PC-3 (cell line): Measurements from ENCODE around the gene CTNNA3. TPM values are rescaled to one million over a fixed set of nuclear protein-coding genes. Genes with fewer than 3 reads are reported as not detected.
"Not testable (repeated sequence)": the region's sequence is repeated elsewhere in the genome, so short reads cannot be mapped to it uniquely, and the experiment has no call there.

Source experiments
- ATAC-seq: fragments of 200-7000 bp; cut with Tn5 transposase; 2 replicates; pipeline ENCODE4 v1.9.1; 2020; ENCODE audit warnings: mild to moderate bottlenecking, moderate library complexity
- BruUV-seq: library from RNA; stranded (reverse); fragments of 400-500 nt; replicated peaks from 2 replicates; lab custom pipeline; 2021; lab: Mats Ljungman, UMichigan
- CTCF ChIA-PET: fragments of 300-600 bp; sonication (Branson Sonifier 250); formaldehyde crosslinking; loops from one replicate; lab custom pipeline; 2022; ENCODE audit warnings: antibody characterized with exemption; lab: Charles Lee
- POLR2A ChIA-PET: fragments of 300-600 bp; sonication (Branson Sonifier 250); formaldehyde crosslinking; loops from one replicate; lab custom pipeline; 2022; ENCODE audit warnings: antibody characterized with exemption; ENCODE audit not compliant: unreplicated experiment; lab: Charles Lee
- DNase-seq: peaks from one replicate; pipeline ENCODE4 v3.0.0-alpha.2; 2015
- H2AFZ ChIP-seq: fragments of 300-600 bp; sonication (generic); 2 replicates; pipeline ENCODE4 v1.6.0; 2016; ENCODE audit warnings: antibody characterized with exemption, low read length
- H3F3A ChIP-seq: fragments of 300-600 bp; sonication (generic); one replicate; pipeline ENCODE4 v1.6.0; 2017; ENCODE audit warnings: antibody characterized with exemption, low read length, control low read depth, mild to moderate bottlenecking; ENCODE audit not compliant: unreplicated experiment
- H3K27ac ChIP-seq: fragments of 300-600 bp; sonication (generic); 2 replicates; pipeline ENCODE4 v1.5.1; 2016; ENCODE audit warnings: mild to moderate bottlenecking, low read length
- H3K27me3 ChIP-seq: fragments of 300-600 bp; sonication (generic); 2 replicates; pipeline ENCODE4 v1.6.1; 2016; ENCODE audit warnings: low read length, mixed read lengths
- H3K36me3 ChIP-seq: fragments of 300-600 bp; sonication (generic); 2 replicates; pipeline ENCODE4 v1.6.1; 2016; ENCODE audit warnings: low read depth, mixed run types, low read length, mixed read lengths
- H3K4me1 ChIP-seq: fragments of 300-600 bp; sonication (generic); 2 replicates; pipeline ENCODE4 v1.5.1; 2016; ENCODE audit warnings: low read length; ENCODE audit not compliant: insufficient read depth
- H3K4me2 ChIP-seq: fragments of 300-600 bp; sonication (generic); 2 replicates; pipeline ENCODE4 v1.6.0; 2016; ENCODE audit warnings: low read length
- H3K4me3 ChIP-seq: fragments of 300-600 bp; sonication (generic); 2 replicates; pipeline ENCODE4 v1.5.1; 2016; ENCODE audit warnings: mild to moderate bottlenecking, low read length, mixed read lengths
- H3K79me2 ChIP-seq: fragments of 300-600 bp; sonication (generic); 2 replicates; pipeline ENCODE4 v1.6.1; 2017; ENCODE audit warnings: low read length, mixed read lengths
- H3K9ac ChIP-seq: fragments of 300-600 bp; sonication (generic); 2 replicates; pipeline ENCODE4 v1.6.0; 2016; ENCODE audit warnings: mild to moderate bottlenecking, low read length
- H3K9me2 ChIP-seq: fragments of 300-600 bp; sonication (generic); replicated peaks from 2 replicates; pipeline ENCODE4 v1.6.1; 2016; ENCODE audit warnings: mixed run types, low read length, mixed read lengths
- H3K9me3 ChIP-seq: fragments of 300-600 bp; sonication (generic); 2 replicates; pipeline ENCODE4 v1.6.1; 2016; ENCODE audit warnings: low read length, mixed read lengths
- H4K20me1 ChIP-seq: fragments of 300-600 bp; sonication (generic); 2 replicates; pipeline ENCODE4 v1.6.1; 2016; ENCODE audit warnings: low read length, mixed read lengths
- CTCF ChIP-seq: fragments of 300-600 bp; sonication (generic); conservative IDR thresholded peaks from 2 replicates; pipeline ENCODE4 v1.5.1; 2017; ENCODE audit warnings: antibody characterized with exemption, low read depth, mild to moderate bottlenecking, low read length
- EZH2 ChIP-seq: fragments of 300-600 bp; sonication (generic); IDR thresholded peaks from one replicate; pipeline ENCODE4 v1.6.1; 2017; ENCODE audit warnings: antibody characterized with exemption, mild to moderate bottlenecking, low read length; ENCODE audit not compliant: unreplicated experiment
- EZH2phosphoT487 ChIP-seq: fragments of 300-600 bp; sonication (generic); IDR thresholded peaks from 2 replicates; pipeline ENCODE4 v1.6.1; 2018; ENCODE audit warnings: mild to moderate bottlenecking, antibody characterized with exemption, low read length, borderline replicate concordance
- intact Hi-C: fragments of 100-400 bp; cut with micrococcal nuclease; formaldehyde crosslinking; loops from 2 replicates; pipeline ENCODE4 v1.9.0; 2023
- total RNA-seq: library from RNA; depleted of rRNA; stranded (reverse); fragments of >200 nt; gene quantifications from 2 replicates; pipeline ENCODE4 v1.2.3, GENCODE V29; 2014

The CTNNA3 gene
- total RNA-seq, 1 experiment from 2014 or later: 1.9 TPM

GRCh38 chr10:67725567-67725966 is 29.6 kb upstream of the CTNNA3 start:
- DNase-seq: no peak
- H3K27ac ChIP-seq: no peak overlapping the region
- intact Hi-C loops: no loop called here
- H3K79me2 ChIP-seq: no peaks in the 10 kb centered on the region
- H3K27me3 ChIP-seq: peaks cover 57% of the 10 kb centered on the region
- H3K4me1 ChIP-seq: no peaks in the 10 kb centered on the region
- ChIA-PET POLR2A (no interaction called here), CTCF (no interaction called here)
- H3K4me3 ChIP-seq: no peak overlapping the region
- H3K4me2 ChIP-seq: no peak overlapping the region
- no peaks in the 10 kb centered on the region for H3K36me3 ChIP-seq
- H3K9me2 ChIP-seq: no peaks in the 10 kb centered on the region
- H3F3A ChIP-seq: no peaks in the 10 kb centered on the region
- no peak for TF ChIP-seq CTCF
- no peak for TF ChIP-seq EZH2phosphoT487
- TF ChIP-seq EZH2: no peak
- BruUV-seq: no TSS peak
- no peak for ATAC-seq
- H3K9ac ChIP-seq: no peak overlapping the region
- no peaks in the 10 kb centered on the region for H3K9me3 ChIP-seq
- no peak overlapping the region for H2AFZ ChIP-seq
- no peaks in the 10 kb centered on the region for H4K20me1 ChIP-seq

- Histone ChIP-seq H4K20me1 (no peaks in the 10 kb centered on the region), H2AFZ (no peak overlapping the region), H3K9ac (no peak overlapping the region), H3K4me1 (no peaks in the 10 kb centered on the region), H3K27me3 (peaks cover 47% of the 10 kb centered on the region), H3K4me2 (no peak overlapping the region), H3K9me3 (no peaks in the 10 kb centered on the region), H3K9me2 (no peaks in the 10 kb centered on the region), H3K36me3 (no peaks in the 10 kb centered on the region), H3K4me3 (no peak overlapping the region), H3K79me2 (no peaks in the 10 kb centered on the region), H3K27ac (no peak overlapping the region), H3F3A (no peaks in the 10 kb centered on the region)
- no TSS peak for BruUV-seq
- DNase-seq (no peak), ATAC-seq (no peak)
- intact Hi-C loops: no loop called here
- TF ChIP-seq CTCF (no peak), EZH2 (no peak), EZH2phosphoT487 (no peak)
- POLR2A ChIA-PET: no interaction called here
- CTCF ChIA-PET: no interaction called here
Measured at GRCh38 chr10:67723601-67724000, 27.6 kb upstream of the CTNNA3 start.

- no peak overlapping the region for H3K4me3 ChIP-seq
- no peaks in the 10 kb centered on the region for H3K9me3 ChIP-seq
- CTCF ChIA-PET: interaction anchor here (0.6 kb wide), 1 partner anchor 55 kb away, joined by 4 read pairs; no protein-coding TSS in a partner anchor
- no peaks in the 10 kb centered on the region for H3K9me2 ChIP-seq
- no peaks in the 10 kb centered on the region for H3K79me2 ChIP-seq
- H2AFZ ChIP-seq: no peak overlapping the region
- no peaks in the 10 kb centered on the region for H3F3A ChIP-seq
- BruUV-seq: no TSS peak
- no peak overlapping the region for H3K9ac ChIP-seq
- H3K36me3 ChIP-seq: no peaks in the 10 kb centered on the region
- TF ChIP-seq CTCF (no peak), EZH2phosphoT487 (no peak), EZH2 (no peak)
- H3K27ac ChIP-seq: no peak overlapping the region
- no peaks in the 10 kb centered on the region for H4K20me1 ChIP-seq
- H3K4me1 ChIP-seq: no peaks in the 10 kb centered on the region
- POLR2A ChIA-PET: no interaction called here
- no peak for ATAC-seq
- peaks cover 60% of the 10 kb centered on the region for H3K27me3 ChIP-seq
- H3K4me2 ChIP-seq: no peak overlapping the region
- intact Hi-C loops: no loop called here
- no peak for DNase-seq
Measured at GRCh38 chr10:67722113-67722512, 26.1 kb upstream of the CTNNA3 start.

GRCh38 chr10:67716455-67716854 is 20.5 kb upstream of the CTNNA3 start:
- H3K36me3 ChIP-seq, CTCF ChIA-PET, H3K4me3 ChIP-seq, intact Hi-C loops, H3K27ac ChIP-seq, POLR2A ChIA-PET, H3K79me2 ChIP-seq, BruUV-seq, H3K9ac ChIP-seq, H4K20me1 ChIP-seq, H3K4me1 ChIP-seq, H3F3A ChIP-seq, DNase-seq, ATAC-seq, H3K9me2 ChIP-seq, H2AFZ ChIP-seq, H3K9me3 ChIP-seq, H3K4me2 ChIP-seq: not testable (repeated sequence)
- peaks cover 34% of the 10 kb centered on the region for H3K27me3 ChIP-seq
